Memory B cell (primary cell): Measurements from ENCODE around the gene SLC25A11.

Source experiments
- ATAC-seq: fragments of 150-1000 bp; cut with Tn5 transposase; 2 replicates; pipeline ENCODE4 v1.10.0; 2021; ENCODE audit warnings: low read depth, mild to moderate bottlenecking, moderate library complexity
- DNase-seq, 2 donors: peaks; one replicate each; pipeline ENCODE4 v3.0.0; 2022; ENCODE audit warnings: low spot score in 2 of 2
- H3K27ac Mint-ChIP-seq: one replicate; pipeline ENCODE4 v1.8.0; 2022; ENCODE audit warnings: mild to moderate bottlenecking, moderate library complexity, mixed read lengths
- H3K27me3 Mint-ChIP-seq: one replicate; pipeline ENCODE4 v1.8.0; 2022; ENCODE audit warnings: mixed read lengths
- H3K36me3 Mint-ChIP-seq: one replicate; pipeline ENCODE4 v1.8.0; 2022; ENCODE audit warnings: mild to moderate bottlenecking, mixed read lengths
- H3K4me1 Mint-ChIP-seq: one replicate; pipeline ENCODE4 v1.8.0; 2022; ENCODE audit warnings: mixed read lengths
- H3K4me3 Mint-ChIP-seq: one replicate; pipeline ENCODE4 v1.8.0; 2022; ENCODE audit warnings: mild to moderate bottlenecking, moderate library complexity, mixed read lengths
- H3K9me3 Mint-ChIP-seq: one replicate; pipeline ENCODE4 v1.8.0; 2022; ENCODE audit warnings: mixed read lengths

The SLC25A11 gene

DNA sequence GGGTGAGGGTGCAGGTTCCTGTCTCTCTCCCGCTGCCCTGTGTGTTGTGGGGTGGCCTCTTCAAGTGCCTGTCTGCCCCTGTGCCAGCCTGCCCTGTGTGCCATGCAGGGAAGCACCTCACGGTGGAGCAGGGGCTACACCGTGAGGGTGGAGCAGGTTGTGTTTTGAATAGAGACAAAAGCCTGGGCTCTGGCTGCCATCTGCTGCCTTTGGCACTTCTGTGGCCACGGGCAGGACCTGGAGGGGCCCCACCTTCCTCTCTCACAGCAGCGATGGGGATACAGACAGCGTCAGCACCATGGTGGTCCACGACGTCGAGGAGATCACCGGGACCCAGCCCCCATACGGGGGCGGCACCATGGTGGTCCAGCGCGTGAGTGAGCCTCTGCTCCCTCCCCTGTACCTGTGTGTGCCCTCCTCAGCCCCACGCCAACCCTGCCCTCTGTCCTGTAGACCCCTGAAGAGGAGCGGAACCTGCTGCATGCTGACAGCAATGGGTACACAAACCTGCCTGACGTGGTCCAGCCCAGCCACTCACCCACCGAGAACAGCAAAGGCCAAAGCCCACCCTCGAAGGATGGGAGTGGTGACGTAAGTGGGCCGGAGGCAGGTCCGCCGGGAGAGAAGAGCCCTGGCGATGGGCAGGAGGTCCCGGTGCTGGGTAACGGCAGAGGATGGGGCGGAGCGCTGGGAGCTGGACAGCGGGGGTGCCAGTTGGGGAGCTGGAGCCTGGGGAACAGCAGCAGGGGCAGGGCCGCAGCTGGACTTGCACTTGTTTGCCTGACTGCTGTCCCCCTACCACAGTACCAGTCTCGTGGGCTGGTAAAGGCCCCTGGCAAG, 45.9 kb downstream of the SLC25A11 start:
- H3K4me3 Mint-ChIP-seq: no peak overlapping the region
- ATAC-seq (no peak), DNase-seq (no peak)
- H3K36me3 Mint-ChIP-seq: peaks cover 35% of the 10 kb centered on the region
- peaks cover 4% of the 10 kb centered on the region for H3K4me1 Mint-ChIP-seq
- no peaks in the 10 kb centered on the region for H3K9me3 Mint-ChIP-seq
- no peak overlapping the region for H3K27ac Mint-ChIP-seq
- no peaks in the 10 kb centered on the region for H3K27me3 Mint-ChIP-seq

DNA sequence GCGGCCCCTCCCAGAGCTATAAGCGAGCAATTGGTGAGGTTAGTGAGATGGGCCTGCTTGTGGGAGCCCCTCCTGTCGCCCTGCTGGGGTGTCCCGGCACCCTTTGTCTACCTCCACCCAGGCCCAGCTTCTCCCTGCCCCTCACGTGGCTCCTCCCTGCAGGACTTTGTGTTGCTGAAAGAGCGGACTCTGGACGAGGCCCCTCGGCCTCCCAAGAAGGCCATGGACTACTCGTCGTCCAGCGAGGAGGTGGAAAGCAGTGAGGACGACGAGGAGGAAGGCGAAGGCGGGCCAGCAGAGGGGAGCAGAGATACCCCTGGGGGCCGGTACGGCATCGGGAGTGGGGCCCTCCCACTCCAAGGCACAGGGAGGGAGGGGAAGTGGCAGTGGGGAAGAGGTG, 46.6 kb downstream of the SLC25A11 start:
- no peaks in the 10 kb centered on the region for H3K27me3 Mint-ChIP-seq
- ATAC-seq (no peak), DNase-seq (no peak)
- H3K36me3 Mint-ChIP-seq: peaks cover 35% of the 10 kb centered on the region
- no peak overlapping the region for H3K4me3 Mint-ChIP-seq
- no peak overlapping the region for H3K27ac Mint-ChIP-seq
- no peaks in the 10 kb centered on the region for H3K9me3 Mint-ChIP-seq
- H3K4me1 Mint-ChIP-seq: peaks cover under 1% of the 10 kb centered on the region

DNA sequence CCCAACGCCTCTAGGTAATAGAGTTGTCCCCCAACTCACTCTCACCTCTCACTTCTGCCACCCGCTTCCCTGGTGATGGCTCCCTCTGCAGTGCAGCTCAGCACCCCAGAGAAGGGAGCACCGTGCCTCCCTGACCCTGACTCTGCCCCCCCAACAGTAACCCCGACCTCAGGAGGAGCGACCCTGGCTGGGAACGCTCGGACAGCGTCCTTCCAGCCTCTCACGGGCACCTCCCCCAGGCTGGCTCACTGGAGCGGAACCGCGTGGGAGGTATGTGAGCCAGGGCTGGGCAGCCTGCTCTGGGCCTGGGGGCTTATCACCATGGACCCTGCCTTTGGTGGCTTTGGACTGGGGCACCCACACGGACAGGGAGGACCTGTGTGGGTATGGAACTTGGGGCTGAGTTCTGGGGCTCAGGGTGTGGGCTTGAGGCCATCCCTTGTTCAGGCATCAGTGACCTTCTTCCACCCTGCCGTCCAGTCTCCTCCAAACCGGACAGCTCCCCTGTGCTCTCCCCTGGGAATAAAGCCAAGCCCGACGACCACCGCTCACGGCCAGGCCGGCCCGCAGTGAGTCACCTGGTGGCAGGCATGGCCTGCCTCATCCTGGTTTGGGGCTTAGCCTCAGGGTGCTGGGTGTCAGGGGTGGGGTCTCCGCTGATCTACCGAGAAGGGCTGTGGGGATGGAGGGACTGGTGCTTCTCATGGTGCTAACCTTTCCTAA, 47.2 kb downstream of the SLC25A11 start:
- ATAC-seq: no peak
- no peak for DNase-seq
- Mint-ChIP-seq H3K4me3 (no peak overlapping the region), H3K4me1 (no peaks in the 10 kb centered on the region), H3K9me3 (no peaks in the 10 kb centered on the region), H3K36me3 (peaks cover 34% of the 10 kb centered on the region), H3K27me3 (no peaks in the 10 kb centered on the region), H3K27ac (no peak overlapping the region)

DNA sequence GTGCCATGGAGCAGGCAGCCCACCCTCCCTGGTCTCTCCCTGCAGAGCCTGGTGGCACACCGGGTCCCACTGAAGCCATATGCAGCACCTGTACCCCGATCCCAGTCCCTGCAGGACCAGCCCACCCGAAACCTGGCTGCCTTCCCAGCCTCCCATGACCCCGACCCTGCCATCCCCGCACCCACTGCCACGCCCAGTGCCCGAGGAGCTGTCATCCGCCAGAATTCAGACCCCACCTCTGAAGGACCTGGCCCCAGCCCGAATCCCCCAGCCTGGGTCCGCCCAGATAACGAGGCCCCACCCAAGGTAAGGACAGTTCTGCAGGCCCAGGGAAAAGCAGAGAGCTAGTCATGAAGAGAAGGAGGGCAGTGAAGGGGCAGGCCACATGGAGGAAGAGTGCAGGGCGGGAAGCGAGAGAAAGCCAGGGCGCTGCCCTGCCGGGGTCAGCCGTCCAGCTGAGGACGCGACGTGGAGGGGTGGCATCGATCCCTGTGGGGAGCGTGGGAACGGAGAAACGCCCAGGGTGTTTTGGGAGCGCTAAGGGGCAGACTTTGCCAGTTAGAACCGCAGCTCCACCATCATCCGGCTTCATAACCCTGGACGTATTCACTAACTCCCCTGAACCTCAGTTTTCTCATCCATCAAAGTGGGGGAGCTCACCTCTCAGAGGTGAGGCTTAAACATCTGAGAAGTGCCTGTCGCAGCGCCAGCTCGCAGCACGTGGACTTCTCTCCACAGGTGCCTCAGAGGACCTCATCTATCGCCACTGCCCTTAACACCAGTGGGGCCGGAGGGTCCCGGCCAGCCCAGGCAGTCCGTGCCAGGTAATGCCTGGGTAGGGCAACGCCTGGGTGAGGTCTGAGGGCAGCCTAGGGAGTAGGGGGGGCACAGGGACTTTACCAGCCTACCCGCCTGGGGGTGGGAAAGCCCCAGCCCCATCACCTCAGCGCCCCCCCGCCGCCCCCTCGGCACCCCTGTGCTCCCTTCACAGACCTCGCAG, 48.1 kb downstream of the SLC25A11 start:
- no peak for ATAC-seq
- H3K27me3 Mint-ChIP-seq: no peaks in the 10 kb centered on the region
- no peaks in the 10 kb centered on the region for H3K4me1 Mint-ChIP-seq
- no peaks in the 10 kb centered on the region for H3K9me3 Mint-ChIP-seq
- no peak for DNase-seq
- H3K36me3 Mint-ChIP-seq: peaks cover 34% of the 10 kb centered on the region
- no peak overlapping the region for H3K4me3 Mint-ChIP-seq
- no peak overlapping the region for H3K27ac Mint-ChIP-seq

DNA sequence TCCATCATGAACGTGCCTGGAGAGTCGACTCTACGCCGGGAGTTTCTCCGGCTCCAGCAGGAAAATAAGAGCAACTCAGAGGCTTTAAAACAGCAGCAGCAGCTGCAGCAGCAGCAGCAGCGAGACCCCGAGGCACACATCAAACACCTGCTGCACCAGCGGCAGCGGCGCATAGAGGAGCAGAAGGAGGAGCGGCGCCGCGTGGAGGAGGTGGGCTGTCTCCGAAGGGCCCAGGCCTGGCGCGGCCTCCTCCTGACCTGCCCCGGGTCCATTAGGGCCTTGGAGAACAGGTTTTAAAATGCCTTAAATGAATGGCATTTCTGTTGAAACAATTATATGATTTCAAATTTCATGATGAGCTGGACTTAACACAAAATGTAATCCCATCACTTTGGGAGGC, 52.3 kb downstream of the SLC25A11 start:
- H3K4me1 Mint-ChIP-seq: no peaks in the 10 kb centered on the region
- no peak overlapping the region for H3K27ac Mint-ChIP-seq
- DNase-seq (no peak), ATAC-seq (no peak)
- H3K4me3 Mint-ChIP-seq: no peak overlapping the region
- H3K27me3 Mint-ChIP-seq: no peaks in the 10 kb centered on the region
- H3K36me3 Mint-ChIP-seq: peaks cover 26% of the 10 kb centered on the region
- no peaks in the 10 kb centered on the region for H3K9me3 Mint-ChIP-seq
